HG03108 (cell line): ENCODE measurements around the gene C19orf12.

Source experiments
- ATAC-seq: cut with Tn5 transposase; IDR thresholded peaks from one replicate; pipeline ENCODE4 v1.9.1; 2021; ENCODE audit warnings: moderate library complexity; ENCODE audit not compliant: unreplicated experiment

C19orf12 gene

DNA sequence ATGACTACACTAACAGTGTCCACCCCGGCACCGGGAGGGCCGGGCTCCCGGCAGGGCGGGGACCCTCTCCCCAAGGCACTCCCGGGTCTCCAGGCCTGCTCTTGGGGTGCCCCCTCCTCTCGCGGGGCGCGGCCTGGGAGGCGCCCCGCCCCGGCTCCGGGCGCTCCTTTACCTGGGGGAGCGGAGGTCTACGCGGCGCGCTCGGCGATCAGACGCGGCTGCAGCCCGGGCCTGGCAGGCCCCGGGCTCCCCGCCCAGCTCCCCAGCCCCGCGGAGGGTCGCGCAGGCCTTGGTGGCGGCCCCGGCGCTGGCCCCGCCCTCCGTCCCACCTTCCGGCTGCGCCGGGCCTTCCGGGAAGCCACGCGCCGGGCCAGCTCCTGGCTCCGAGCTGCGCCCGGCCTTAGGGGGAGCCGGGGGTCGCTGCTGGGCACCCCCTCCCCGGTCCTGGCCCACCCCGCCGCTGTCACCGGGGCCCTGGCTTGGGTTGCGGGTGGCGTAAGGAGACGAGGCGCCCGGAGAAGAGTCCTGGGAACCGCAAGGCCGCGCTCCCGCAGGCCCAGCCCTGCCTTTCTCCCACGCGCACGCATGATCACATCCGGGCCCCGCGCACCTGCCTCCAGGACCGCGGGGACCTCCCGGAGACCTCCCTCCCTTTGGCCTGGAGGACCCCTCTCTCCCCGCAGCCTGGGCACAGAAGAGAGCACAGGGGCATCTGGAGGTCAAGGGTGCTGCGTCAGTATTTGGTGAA lies at the start of gene C19orf12:
TSS of gene C19orf12 (minus strand) at position 309 of the 748 bp plus-strand sequence. CDS start 6,848 bp downstream, outside the sequence.
- peak; percentile 79 for ATAC-seq

- ATAC-seq, result no peak
Observed at GRCh38 chr19:29764361-29764760, 49.3 kb upstream of the C19orf12 start.

- ATAC-seq, result no peak
Observed at GRCh38 chr19:29763196-29763595, 48.1 kb upstream of the C19orf12 start.

- ATAC-seq, result no peak
Observed at GRCh38 chr19:29761575-29762232, 46.6 kb upstream of the C19orf12 start.

GRCh38 chr19:29760752-29761502 lies 45.9 kb upstream of the C19orf12 start:
- ATAC-seq, result no peak

DNA sequence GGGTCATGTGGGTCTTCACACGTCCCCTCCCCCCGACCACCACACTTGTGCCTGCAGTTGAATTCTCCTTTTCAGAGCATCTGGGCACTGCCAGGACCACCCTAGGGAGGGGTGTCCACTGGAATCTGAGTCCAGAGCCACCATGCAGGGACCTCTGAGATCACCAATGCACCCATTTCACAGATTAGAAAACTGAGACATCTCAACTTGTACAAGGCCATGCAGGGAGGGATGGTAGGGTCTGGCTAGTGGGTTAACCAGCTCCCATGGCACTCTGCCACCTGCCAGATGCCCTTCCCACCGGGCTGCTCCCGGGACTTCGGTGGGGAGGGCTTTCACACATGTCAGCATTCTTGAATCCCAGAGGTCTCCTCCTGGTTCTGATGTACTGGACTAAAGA lies 44.3 kb upstream of the C19orf12 start:
- ATAC-seq, result no peak

GRCh38 chr19:29758863-29759262 lies 43.8 kb upstream of the C19orf12 start:
- ATAC-seq, result no peak

DNA sequence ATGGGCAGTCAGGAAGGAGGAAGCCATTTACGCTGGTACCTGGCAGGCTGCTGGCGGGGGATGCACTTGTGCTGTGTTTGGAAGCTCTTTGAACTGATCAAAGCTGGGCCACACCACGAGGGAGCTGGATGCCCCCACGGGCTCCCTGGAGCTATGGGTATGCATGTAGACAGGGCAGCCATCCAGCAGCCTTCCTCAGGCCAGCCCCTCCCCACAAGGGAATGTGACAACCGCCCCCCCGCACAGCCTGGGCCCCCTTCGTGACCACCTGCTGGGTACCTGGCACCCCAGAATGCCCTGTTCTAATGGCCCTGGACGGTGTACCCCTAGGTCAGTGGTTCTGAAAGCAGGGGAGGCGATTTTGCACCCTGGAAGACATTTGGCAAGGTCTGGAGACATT lies 42.5 kb upstream of the C19orf12 start:
- ATAC-seq, result no peak

GRCh38 chr19:29753934-29754305 lies 38.9 kb upstream of the C19orf12 start:
- ATAC-seq, result no peak

DNA sequence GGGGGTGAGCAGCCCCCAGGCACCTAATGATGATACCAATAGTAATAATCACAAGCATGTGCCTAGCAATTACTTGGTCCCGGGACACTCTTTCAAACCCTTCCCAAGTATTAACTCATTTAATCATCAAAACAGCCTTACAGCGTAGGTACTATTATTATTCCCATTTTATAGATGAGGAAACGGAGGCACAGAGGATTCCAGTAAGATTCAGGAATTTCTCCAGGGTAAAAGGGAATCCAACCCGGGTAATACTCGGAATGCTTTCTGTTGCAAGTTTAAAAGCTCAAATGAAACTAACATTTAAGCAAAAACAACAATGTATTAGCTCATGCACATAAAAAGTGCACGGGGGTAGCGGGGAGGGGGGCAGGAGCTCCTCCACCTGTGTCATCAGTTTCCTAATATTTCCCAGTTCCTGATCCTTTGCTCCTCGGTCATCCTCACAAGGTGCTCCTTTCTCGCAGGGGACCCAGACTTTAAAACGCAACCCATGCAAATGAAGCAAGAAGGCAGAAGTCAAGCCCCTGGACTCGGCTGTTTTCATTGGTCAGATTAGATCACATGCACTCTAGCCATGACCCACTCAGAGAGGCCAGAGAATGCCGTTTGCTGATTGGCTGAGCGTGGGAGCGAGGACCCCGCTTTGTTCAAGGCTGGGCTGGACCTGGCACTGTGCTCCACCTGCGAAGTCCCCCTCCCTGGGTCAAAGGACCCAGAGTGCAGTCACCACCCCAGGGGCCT lies 38.3 kb upstream of the C19orf12 start:
- ATAC-seq, result no peak

DNA sequence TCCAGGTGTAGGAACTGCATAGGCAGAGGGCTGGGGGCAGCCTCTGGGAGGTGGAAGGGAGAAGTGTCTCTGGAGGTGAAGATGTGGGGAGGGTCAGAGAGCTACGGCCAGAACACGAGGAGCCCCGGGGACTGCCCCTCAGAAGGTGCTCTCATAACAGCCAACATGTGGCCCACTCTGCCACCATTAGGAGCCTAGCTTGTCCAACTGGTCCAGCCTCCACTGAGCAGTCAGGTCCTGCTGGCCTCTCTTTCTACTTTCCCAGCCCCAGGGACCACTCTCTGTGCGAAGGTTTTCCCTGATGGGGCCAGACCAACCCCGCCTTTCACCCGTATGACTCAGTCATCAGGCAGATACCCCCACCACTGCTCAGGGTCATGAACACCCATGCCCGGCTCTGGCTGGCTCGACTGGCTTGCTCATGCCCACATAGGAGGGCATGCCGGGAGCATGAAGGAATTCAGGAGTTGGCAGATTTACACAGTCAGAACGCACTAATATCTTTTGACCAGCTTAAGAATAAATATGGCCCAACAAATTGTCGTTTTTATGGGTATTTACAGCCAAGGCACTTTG lies 37.5 kb upstream of the C19orf12 start:
- no peak for ATAC-seq

- no peak for ATAC-seq
Observed at GRCh38 chr19:29751932-29752331, 36.9 kb upstream of the C19orf12 start.

DNA sequence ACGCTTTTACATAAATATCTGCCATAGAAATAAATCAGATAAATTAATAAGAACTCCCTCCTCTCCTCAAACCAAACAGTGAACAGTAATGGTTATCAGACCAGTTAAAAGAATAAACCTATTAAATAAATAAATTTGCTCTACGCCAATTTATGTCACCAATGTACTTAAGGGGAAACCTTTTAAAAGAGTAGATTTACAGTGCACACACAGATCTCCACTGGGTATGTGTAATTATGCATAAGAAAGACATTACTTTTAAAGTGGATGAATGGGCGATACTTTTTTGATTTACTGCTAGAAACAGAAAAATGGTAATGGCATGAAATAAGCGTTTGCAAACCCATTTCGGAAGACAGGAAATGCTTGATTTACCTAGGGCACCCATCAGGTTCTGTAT lies 34.9 kb upstream of the C19orf12 start:
- ATAC-seq, result no peak

DNA sequence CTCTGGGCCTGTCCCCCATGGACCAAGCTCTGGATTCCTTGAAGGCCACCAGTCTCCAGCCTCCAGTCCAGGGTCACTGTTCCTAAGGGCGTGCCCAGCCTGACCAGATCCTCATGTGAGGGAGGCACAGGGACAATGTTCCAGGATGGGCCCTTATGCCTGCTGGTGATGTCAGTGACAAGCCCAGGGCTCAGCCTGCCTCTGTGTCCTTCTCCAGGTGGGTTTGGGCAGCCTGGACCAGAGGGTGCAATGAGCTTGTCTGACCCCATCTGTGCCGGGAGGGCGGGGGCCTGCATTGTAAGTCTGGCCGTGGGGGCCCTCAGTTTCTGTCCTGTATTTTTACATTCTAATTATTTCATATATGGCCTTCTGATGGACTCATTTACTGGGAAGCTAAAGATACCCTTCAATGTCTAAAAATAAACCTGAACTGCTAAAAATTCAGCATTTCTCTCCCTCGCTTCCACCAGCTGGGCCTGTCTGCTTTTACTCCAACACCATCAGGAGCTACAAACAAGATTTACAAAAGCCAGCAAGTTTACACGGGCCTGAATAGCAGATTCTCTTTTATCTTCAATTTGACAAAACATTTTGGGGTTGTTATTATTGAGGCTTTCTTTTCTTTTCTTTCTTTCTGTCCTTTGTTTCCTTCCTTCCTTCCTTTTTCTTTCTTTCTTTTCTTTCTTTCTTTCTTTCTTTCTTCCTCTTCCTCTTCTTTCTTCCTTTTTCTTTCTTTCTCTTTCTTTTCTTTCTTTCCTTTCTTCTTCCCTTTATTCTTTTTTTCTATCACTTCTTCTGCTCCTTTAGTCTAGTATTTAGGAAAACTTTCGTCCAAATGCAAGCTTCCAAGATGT lies 34.2 kb upstream of the C19orf12 start:
- no peak for ATAC-seq

GRCh38 chr19:29745253-29745652 lies 30.2 kb upstream of the C19orf12 start:
- no peak for ATAC-seq

DNA sequence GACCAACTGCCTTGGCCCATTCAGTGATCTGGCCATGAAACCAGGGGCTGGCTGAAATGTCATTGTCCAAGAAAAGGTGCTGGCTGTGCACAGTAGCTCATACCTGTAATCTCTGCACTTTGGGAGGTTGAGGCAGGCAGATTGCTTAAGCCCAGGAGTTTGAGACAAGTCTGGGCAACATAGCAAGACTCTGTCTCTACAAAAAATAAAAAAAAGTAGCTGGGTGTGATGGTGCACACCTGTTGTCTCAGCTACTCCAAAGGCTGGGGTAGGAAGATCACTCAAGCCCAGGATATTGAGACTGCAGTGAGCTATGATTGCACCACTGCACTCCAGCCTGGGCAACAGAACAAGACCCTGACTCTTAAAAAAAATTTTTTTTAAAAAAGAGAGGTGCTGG lies 28.6 kb upstream of the C19orf12 start:
- no peak for ATAC-seq

- no peak for ATAC-seq
Observed at GRCh38 chr19:29741776-29742175, 26.7 kb upstream of the C19orf12 start.

DNA sequence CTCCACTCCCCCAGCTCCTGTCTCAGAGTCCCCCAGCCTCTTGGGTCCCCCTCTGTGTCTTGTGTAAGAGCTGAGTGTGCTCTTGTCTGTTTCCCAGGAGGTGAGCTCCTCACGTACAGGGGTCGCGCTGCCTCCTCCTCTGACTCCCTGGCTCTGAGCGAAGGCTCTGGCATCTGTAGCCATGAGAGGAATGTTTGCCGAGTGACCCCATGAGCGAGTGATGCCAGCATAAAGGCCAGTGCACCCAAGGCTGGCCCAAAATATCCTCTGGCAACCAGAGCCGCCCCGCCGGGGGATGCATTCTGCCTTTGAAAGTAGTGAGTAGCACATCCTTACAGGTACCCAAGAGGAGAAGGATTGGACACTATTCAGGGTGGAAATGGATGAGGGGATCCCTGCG lies 26.2 kb upstream of the C19orf12 start:
- ATAC-seq, result no peak

- no peak for ATAC-seq
Observed at GRCh38 chr19:29737461-29738000, 22.5 kb upstream of the C19orf12 start.

DNA sequence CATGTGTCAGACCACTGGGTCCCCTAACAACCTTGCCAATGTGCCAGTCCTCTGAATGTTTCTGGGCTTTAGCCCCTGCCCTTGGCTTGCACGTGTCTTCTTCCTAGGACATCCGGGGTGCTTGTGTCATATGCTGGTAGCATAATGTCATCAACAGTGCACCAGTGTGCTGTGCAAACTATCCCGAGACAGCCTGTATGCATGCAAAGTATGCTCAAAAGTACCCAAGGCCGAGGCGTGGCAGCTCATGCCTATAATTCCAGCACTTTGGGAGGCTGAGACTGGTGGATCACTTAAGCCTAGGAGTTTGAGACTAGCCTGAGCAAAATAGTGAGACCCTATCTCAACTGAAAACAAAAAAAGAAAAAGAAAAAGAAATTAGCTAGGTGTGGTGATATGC lies 20.8 kb upstream of the C19orf12 start:
- no peak for ATAC-seq
